RPMI8226 (cell line): Measurements from ENCODE around the gene PDZRN4.

Experiments
- DNase-seq: peaks from one replicate; pipeline ENCODE4 v3.0.0-alpha.2; 2015

The PDZRN4 gene

GRCh38 chr12:41365653-41366171 is 177.6 kb downstream of the PDZRN4 start:
- no peak for DNase-seq

GRCh38 chr12:41367726-41368405 is 179.7 kb downstream of the PDZRN4 start:
- no peak for DNase-seq

DNA sequence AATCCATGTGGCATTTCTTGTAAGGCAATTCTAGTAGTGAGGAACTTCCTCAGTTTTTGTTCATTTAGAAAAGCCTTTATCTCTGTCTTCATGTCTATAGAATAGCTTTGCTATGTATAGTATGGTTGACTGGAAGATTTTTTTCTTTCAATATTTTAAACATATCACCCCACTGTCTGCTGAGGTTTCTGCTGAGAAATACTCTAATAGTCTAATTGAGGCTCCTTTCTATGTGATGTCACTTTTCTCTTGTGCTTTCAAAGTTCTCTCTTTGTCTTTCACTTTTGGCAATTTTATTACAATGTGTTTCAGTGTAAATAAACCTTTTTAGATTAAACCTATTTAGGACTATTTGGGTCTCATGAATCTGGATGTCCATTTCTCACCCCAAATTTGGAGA is 192.8 kb downstream of the PDZRN4 start:
- DNase-seq: no peak

DNA sequence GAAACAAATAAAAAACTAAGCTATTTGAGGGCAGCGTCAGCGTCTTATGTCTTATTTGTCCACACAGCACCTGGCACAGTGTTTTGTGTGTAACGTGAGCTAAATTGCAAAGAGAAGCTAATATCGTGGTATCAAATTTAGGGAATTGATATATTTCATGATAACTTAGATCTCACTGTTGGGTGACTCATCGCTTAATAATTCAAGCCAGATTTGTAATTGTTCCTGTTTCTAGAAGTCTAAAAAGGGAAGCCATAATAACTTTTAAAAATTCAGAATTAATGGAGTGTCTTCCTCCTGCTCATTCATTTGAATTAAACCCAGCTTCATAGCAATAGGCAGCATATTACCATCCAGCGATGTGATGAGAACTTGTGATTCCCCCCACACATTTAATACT is 214.7 kb downstream of the PDZRN4 start:
- no peak for DNase-seq

- DNase-seq: no peak
Measured at GRCh38 chr12:41407232-41407799, 219.2 kb downstream of the PDZRN4 start.

- no peak for DNase-seq
Measured at GRCh38 chr12:41409628-41410027, 221.5 kb downstream of the PDZRN4 start.

DNA sequence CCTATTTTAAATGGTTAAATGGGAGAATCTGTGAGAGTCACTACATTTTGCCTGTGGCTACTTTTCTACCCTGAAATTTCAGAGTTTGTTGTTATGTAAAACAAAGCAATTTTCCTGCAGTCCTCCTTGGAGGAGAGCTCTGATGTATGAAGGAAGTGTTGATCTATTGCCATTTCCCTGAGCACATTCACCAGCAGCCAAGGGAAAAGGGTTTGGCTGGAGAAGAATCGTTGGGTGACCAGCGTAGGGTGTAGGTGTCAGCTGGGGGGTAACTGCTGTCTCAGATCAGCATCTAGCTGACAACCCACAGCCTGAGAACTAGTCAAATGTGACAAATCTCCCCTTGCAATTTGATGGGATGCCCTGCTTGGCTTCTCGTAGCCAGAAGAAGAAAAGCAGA is 230.5 kb downstream of the PDZRN4 start:
- no peak for DNase-seq

DNA sequence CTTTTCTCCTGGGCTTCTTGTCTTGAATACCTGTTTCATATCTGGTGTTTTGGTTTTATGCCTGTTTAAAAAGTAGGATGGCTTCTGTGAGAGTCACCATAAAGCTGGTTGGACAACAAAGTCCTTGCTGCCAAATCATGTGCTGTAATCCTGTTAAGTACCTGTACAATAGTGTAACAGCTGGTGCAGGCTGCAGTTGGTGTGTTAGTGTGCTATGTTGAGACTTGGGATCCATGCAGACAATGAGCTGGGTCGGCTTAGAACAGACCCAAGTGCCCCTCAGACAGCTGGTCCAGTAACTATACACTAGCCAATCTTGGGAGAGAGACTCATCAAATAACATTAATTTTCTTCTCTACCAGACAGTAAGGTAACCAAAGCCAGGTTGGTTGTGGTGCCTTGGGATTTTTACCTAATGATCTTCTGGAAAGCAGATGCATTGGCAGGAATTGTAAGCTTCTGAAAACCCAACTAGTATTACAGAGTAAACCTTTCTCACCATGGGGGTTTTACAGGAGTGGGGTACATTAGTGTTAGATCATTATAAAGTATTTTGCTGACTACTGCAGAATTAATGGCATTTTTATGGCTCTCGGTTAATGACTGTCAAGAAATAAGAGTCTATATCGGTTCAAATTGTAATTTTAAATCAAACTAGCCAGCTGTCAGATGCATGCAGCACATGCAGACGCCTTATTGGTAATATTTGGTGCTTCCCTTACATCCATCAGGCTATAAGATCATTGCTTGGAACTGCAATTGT is 231.2 kb downstream of the PDZRN4 start:
- no peak for DNase-seq

DNA sequence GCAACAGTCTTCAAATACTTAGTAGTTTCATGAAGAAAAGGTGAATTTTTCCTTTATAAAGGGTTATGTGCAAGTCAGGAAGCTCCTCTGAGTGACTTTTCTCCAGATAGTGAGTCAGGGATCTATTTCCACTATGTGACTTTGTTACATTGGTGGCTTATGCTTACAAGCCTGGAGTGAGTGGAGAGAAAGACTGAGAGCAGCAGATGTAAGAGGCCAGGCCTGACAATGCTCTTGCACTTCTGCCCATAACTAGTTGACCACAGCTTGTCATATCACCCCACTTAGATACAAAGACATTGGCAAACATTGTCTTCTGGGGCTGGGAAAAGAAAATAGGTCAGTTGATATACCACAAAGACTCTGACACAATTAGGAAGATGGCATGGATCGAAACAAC is 236.5 kb downstream of the PDZRN4 start:
- no peak for DNase-seq

- no peak for DNase-seq
Measured at GRCh38 chr12:41433460-41433859, 245.3 kb downstream of the PDZRN4 start.

DNA sequence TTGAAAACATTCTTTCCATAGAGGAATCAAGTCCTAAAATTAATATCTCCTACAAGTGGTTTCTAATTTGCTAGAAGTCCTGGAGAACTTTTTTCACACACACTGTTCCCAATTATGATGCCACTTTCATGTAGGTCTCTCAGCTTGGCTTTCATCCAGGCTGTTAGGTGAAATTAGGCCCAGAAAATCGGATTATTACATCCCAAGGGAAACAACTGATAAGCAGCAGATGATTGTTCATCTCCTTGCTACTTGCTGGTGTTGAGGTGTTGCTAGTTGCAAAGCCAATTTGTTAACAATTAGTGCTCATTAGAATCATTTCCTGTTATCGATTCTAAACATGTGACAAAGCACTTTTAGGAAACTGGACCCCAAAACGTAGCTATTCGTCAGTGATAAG is 248.0 kb downstream of the PDZRN4 start:
- DNase-seq: no peak

DNA sequence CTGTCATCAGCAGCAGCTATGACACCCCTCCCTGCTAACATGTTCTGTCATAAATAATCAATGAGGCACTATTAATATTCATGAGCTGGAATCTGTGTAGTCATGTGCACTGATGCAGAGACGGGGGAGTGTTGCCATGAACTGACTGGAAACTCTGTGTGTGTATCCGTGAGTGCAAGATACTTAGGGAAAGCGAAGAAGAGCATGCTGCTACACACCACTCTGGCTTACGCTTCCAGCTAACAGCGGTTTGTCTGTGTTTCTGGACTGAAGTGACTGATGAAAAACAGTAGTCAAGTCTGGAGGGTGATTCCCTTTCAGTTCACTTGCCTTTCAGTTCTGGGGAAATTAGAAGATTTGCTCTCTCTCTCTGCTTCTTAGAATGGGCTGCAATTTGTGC is 249.4 kb downstream of the PDZRN4 start:
- DNase-seq: no peak

DNA sequence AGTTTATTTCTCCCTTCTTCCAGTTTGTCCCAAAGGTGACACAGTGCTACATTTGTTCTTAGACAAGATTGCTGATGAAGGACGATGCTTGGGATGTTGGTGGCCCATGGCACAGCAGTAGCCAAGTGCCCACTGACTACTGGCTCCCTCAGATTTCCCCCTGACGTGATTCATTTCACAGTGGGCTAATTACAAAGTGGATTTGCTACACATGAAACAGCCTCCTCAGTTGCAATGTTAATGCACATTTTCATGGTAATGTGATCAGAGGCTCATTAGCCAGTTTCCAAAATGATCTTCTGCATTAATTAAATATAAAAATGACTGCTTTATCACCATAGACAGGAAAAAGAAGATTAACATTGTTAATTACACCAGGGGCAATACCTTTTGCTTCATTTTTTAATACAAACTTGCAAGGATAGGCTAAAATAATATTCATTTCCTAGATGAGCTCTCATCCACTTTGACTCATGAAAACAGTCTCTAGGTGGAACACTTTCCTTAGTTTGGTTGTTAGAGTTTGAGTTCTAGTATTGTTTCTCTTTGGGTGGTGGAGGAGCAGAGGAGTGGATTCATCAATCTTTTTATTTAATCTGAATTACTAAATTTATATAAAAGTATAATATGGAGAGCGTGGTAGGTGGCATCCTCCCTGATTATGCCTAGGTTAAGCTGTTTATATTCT is 250.9 kb downstream of the PDZRN4 start:
- DNase-seq: no peak

DNA sequence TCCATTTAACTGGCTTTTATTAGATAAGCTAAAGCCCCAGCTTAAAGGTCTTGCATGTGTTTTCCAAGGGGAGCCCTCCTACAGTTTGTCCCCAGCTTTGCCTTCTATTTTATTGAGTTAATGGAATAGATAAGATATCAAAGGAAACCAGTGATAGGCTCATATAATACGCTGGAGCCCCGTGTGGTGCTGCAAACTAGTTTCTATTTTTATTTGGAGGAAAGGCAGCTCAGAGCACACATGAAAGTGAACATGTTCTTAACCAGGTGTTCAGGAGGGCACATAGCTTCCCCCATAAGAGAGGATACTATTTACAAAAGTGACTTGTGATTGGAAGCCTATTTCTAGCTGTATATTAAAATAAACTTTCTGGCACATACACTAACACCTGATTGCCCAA is 251.7 kb downstream of the PDZRN4 start:
- DNase-seq: no peak

- no peak for DNase-seq
Measured at GRCh38 chr12:41441180-41441579, 253.1 kb downstream of the PDZRN4 start.

- DNase-seq: no peak
Measured at GRCh38 chr12:41442896-41443295, 254.8 kb downstream of the PDZRN4 start.

DNA sequence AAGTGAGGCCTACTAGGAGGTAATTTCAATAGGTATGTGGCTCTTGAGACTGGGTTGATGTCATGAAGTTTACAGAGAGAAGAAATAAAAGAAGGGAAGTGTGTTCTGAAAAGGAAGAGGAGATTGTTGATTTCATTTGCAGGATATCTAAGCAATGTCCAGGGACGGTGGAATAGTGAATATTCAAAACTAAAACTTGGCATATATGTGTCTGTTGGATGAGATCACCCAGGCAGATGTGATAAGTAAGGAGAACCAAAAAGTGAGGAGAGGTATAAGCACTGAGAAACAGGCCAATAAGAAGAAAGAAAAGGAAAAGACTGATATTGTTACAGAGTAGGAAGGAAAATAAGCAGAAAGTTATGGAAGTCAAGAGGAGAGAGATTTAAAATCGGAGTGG is 255.6 kb downstream of the PDZRN4 start:
- DNase-seq: no peak

GRCh38 chr12:41452838-41453407 is 264.8 kb downstream of the PDZRN4 start:
- DNase-seq: no peak

- no peak for DNase-seq
Measured at GRCh38 chr12:41453409-41453808, 265.3 kb downstream of the PDZRN4 start.

- no peak for DNase-seq
Measured at GRCh38 chr12:41459111-41459905, 271.2 kb downstream of the PDZRN4 start.

DNA sequence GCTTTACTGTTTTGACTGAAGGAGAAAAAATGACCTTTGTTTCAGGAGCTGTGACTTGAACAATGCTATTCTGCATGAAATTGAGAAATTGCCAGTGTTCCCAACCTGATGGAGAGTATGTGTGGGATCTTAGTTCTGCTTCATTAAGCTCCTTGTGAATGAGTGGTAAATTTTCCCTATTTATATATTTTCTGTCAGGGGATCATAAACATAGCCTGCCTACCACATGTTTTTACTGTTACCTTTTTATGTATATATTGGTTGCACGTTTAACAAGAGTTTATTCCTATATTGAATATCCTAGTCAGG is 271.7 kb downstream of the PDZRN4 start:
- DNase-seq: no peak

DNA sequence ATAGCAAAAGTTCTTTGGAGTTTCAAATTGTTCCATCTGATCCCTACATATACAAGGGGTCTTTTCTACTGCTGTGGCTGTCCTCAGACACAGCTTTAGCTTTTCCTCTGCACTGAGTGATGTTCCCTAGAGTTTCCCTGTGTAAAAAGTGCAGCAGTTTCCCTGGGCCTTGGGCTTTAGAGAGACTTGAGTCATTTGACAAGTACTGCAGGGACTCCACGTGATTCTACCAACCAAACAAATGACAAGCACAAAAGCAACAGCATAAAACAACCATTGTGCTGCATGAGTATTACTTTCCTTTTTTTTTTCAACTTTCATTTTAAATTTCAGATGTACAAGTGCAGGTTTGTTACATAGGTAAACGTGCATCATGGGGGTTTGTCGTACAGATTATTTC is 272.8 kb downstream of the PDZRN4 start:
- DNase-seq: no peak

DNA sequence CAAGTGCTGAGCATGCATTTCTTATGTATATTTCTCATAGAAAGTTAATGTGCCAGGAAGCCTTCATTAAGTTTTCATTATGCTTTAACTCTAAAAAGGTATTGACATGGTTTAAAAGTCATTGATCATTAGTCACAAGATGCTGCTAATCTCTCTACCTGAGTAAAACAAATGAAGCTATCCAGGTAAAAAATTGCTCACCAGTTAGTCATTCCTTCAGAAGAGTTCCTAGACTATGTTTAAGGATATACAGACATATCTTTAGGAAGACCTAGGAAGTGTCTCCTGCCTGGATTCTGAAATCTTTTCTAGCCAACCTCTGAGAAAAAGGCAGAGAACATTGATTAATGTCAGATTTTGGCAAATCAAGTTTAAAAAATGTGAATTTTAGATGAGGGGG is 274.2 kb downstream of the PDZRN4 start:
- DNase-seq: no peak
